Stomach (tissue), 9 donors: Measurements from ENCODE around the gene XYLT1. TPM values are rescaled to one million over a fixed set of nuclear protein-coding genes. Genes with fewer than 3 reads are reported as not detected.
"Not testable (repeated sequence)": the region's sequence is repeated elsewhere in the genome, so short reads cannot be mapped to it uniquely, and the experiment has no call there.

Experiments used
- DNase-seq, 2 donors: peaks; one replicate each; pipeline versions ENCODE4 v3.0.0 to v3.0.0-alpha.2; 2013 to 2019
- H3K27ac ChIP-seq, 5 donors: fragments of 200-600 bp in 4 of 5; sonication (generic) in 4 of 5; one replicate each; pipeline ENCODE4 v1.5.1; 2013 to 2019; ENCODE audit warnings: mild to moderate bottlenecking in 1 of 5, moderate library complexity in 1 of 5
- H3K27me3 ChIP-seq, 3 donors: fragments of 200-600 bp; sonication (generic); one replicate each; pipeline ENCODE4 v1.5.1; 2017 to 2019; ENCODE audit warnings: mixed run types in 1 of 3
- H3K36me3 ChIP-seq, 4 donors: fragments of 200-600 bp; sonication (generic); 1 replicate in 3 of 4; 2 replicates in 1 of 4; pipeline ENCODE4 v1.5.1; 2016 to 2019
- H3K4me1 ChIP-seq, 4 donors: fragments of 200-600 bp; sonication (generic); one replicate each; pipeline ENCODE4 v1.5.1; 2016 to 2019
- H3K4me3 ChIP-seq, 4 donors: fragments of 200-600 bp; sonication (generic) in 3 of 4; one replicate each; pipeline ENCODE4 v1.5.1; 2016 to 2019; ENCODE audit warnings: mild to moderate bottlenecking in 1 of 4
- H3K9me3 ChIP-seq, 4 donors: fragments of 200-600 bp; sonication (generic); one replicate each; pipeline ENCODE4 v1.5.1; 2016 to 2019
- CTCF ChIP-seq, 7 experiments: fragments of 450-650 bp in 4 of 7; fragments of 200-600 bp in 3 of 7; sonication (generic) in 3 of 7; IDR thresholded peaks; one replicate each; pipeline ENCODE4 v1.5.1; 2016 to 2019; ENCODE audit warnings: antibody characterized with exemption in 7 of 7, control low read depth in 2 of 7, mild to moderate bottlenecking in 1 of 7
- EP300 ChIP-seq: sonication (generic); formaldehyde crosslinking; IDR thresholded peaks from one replicate; pipeline ENCODE4 v1.6.1; 2017; ENCODE audit warnings: antibody characterized with exemption
- POLR2A ChIP-seq, 4 donors: fragments of 450-650 bp; IDR thresholded peaks; one replicate each; pipeline ENCODE4 v1.6.1; 2016; ENCODE audit warnings: antibody characterized with exemption in 4 of 4, control low read depth in 2 of 4, mild to moderate bottlenecking in 1 of 4, moderate library complexity in 1 of 4
- POLR2AphosphoS5 ChIP-seq, 3 donors: sonication (generic); formaldehyde crosslinking; IDR thresholded peaks; one replicate each; pipeline ENCODE4 v1.6.1; 2016; ENCODE audit warnings: antibody characterized with exemption in 3 of 3
- WGBS, 5 donors: extraction: QIAGEN DNeasy Blood & Tissue Kit in 3 of 5; methylation state at CpG; one replicate each; pipeline versions ENCODE4 v1.1.5 to v1.1.7; 2013 to 2018; 5-methylcytosine and 5-hydroxymethylcytosine counted together
- intact Hi-C: fragments of 100-400 bp; cut with DNase I; formaldehyde crosslinking; loops from one replicate; pipeline ENCODE4 v1.15.1; 2023; ENCODE audit warnings: low total_unique reads
- polyA plus RNA-seq, 3 donors: library from polyadenylated mRNA; stranded (reverse); fragments of 200-250 nt; gene quantifications; one replicate each; pipeline ENCODE4 v1.2.3, GENCODE V29; 2013
- total RNA-seq, 5 donors: library from RNA; depleted of rRNA; stranded (reverse); fragments of >200 nt; gene quantifications; one replicate each; pipeline versions ENCODE4 v1.1.0 to v1.2.3, GENCODE V29; 2014 to 2016
- donor health status: healthy with polysubstance abuse.
- donor health status: Bipolar disorder and iron deficiency.
- donor health status: healthy.

The XYLT1 gene
- total and polyA plus RNA-seq, 8 donors = 0.87 to 59.5 (median 9.5) TPM

DNA sequence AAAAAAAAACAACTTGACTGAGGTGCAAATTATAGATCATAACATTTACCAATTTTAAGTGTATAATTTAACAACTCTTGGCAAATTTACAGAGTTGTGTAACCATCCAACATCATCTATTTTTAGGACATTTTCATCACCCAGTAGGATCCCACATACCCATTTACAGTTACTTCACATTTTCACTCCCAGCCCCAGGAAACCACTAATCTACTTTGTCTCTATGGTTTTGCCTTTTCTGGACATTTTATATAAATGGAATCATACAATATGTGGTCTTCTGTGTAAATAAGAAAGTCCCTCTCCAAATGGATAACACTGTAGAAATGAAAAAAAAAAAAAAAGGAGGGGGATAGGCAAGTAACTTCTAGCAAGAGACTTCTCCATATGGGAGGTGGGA lies 26.1 kb upstream of the XYLT1 start:
- H3K27me3 ChIP-seq = no peaks in the 10 kb centered on the region
- H3K4me1 ChIP-seq = no peaks in the 10 kb centered on the region
- no peak for TF ChIP-seq EP300
- TF ChIP-seq CTCF (IDR thresholded peaks at IDR 0.05) = no peak
- TF ChIP-seq POLR2A (IDR thresholded peaks at IDR 0.05) = no peak
- no peak for TF ChIP-seq POLR2AphosphoS5 (IDR thresholded peaks at IDR 0.05)
- H3K9me3 ChIP-seq = no peaks in the 10 kb centered on the region
- H3K36me3 ChIP-seq = no peaks in the 10 kb centered on the region
- H3K27ac ChIP-seq = no peak overlapping the region
- no peak for DNase-seq
- intact Hi-C loops = no loop called here
- no peak overlapping the region for H3K4me3 ChIP-seq

- H3K9me3 ChIP-seq = no peaks in the 10 kb centered on the region
- DNase-seq = no peak
- H3K27me3 ChIP-seq = no peaks in the 10 kb centered on the region
- no peak overlapping the region for H3K4me3 ChIP-seq
- no peaks in the 10 kb centered on the region for H3K36me3 ChIP-seq
- no peak overlapping the region for H3K27ac ChIP-seq
- no peaks in the 10 kb centered on the region for H3K4me1 ChIP-seq
- TF ChIP-seq CTCF (IDR thresholded peaks at IDR 0.05) (no peak), EP300 (no peak), POLR2AphosphoS5 (IDR thresholded peaks at IDR 0.05) (no peak), POLR2A (IDR thresholded peaks at IDR 0.05) (no peak)
- intact Hi-C loops = no loop called here
Observed at GRCh38 chr16:17493012-17493411, 22.3 kb upstream of the XYLT1 start.

DNA sequence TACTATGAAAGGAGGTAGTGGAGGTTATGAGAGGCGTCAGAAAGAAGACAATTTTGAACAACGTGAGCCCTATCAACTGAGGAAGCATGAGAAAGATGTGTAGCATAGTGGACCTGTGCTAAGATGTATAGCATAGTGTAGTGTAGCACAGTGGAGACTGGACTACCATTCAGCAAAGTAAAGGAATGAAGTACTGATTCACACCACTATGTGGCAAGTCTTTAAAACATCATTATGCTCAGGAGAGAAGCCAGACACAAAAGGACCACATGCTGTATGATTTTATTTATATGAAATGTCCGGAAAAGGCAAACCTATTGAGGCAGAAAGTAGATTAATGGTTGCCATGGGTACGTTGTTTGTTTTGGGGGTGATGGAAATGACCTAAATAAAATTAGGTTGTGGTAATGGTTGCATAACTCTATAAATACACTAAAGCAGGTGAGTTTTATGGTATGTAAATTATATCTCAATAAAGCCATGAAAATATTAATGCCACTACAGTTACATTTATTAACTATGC lies 20.4 kb upstream of the XYLT1 start:
- Histone ChIP-seq H3K27ac (no peak overlapping the region), H3K27me3 (no peaks in the 10 kb centered on the region), H3K4me3 (no peak overlapping the region), H3K4me1 (no peaks in the 10 kb centered on the region), H3K36me3 (no peaks in the 10 kb centered on the region), H3K9me3 (no peaks in the 10 kb centered on the region)
- no peak for DNase-seq
- no peak for TF ChIP-seq EP300
- intact Hi-C loops = no loop called here
- 73 to 78% (median 75%) methylated on average over 4 of the region's 4 CpGs for WGBS, 5 donors

GRCh38 chr16:17488506-17488905 lies 17.7 kb upstream of the XYLT1 start:
- Histone ChIP-seq H3K4me3 (no peak overlapping the region), H3K27ac (no peak overlapping the region), H3K4me1 (no peaks in the 10 kb centered on the region), H3K27me3 (peaks cover 0 to 14% (median 0%) of the 10 kb centered on the region in 3 donors), H3K36me3 (no peaks in the 10 kb centered on the region), H3K9me3 (no peaks in the 10 kb centered on the region)
- no peak for DNase-seq
- intact Hi-C loops = no loop called here
- WGBS, 5 donors = 83 to 93% (median 91%) methylated on average over 2 of the region's 2 CpGs
- TF ChIP-seq EP300 (no peak), POLR2A (IDR thresholded peaks at IDR 0.05) (no peak), CTCF (IDR thresholded peaks at IDR 0.05) (no peak), POLR2AphosphoS5 (IDR thresholded peaks at IDR 0.05) (no peak)

GRCh38 chr16:17483351-17483750 lies 12.6 kb upstream of the XYLT1 start:
- Histone ChIP-seq H3K4me1 (no peaks in the 10 kb centered on the region), H3K9me3 (no peaks in the 10 kb centered on the region), H3K27me3 (peaks cover 0 to 28% (median 0%) of the 10 kb centered on the region in 3 donors), H3K36me3 (no peaks in the 10 kb centered on the region), H3K27ac (no peak overlapping the region), H3K4me3 (no peak overlapping the region)
- TF ChIP-seq POLR2AphosphoS5 (IDR thresholded peaks at IDR 0.05) = no peak
- TF ChIP-seq EP300 = no peak
- TF ChIP-seq POLR2A (IDR thresholded peaks at IDR 0.05) = no peak
- no peak for TF ChIP-seq CTCF (IDR thresholded peaks at IDR 0.05)
- WGBS, 5 donors = 77 to 94% (median 93%) methylated on average over 3 of the region's 3 CpGs
- intact Hi-C loops = no loop called here
- DNase-seq = no peak

- H3K9me3 ChIP-seq, H3K27ac ChIP-seq, intact Hi-C loops, H3K36me3 ChIP-seq, DNase-seq, H3K4me1 ChIP-seq, H3K4me3 ChIP-seq: not testable (repeated sequence)
- H3K27me3 ChIP-seq = peaks cover 0 to 28% (median 0%) of the 10 kb centered on the region in 3 donors
- 80 to 97% (median 90%) methylated on average over 4 of the region's 4 CpGs for whole genome bisulfite sequencing, 5 donors
Observed at GRCh38 chr16:17482341-17482740, 11.6 kb upstream of the XYLT1 start.
